Stimulated activated CD4-positive, alpha-beta T cell treated with anti-CD3 and anti-CD28 coated beads, Interleukin-15, amount 100 ng/mL, for 24 hours (primary cell): ENCODE data around the gene MLYCD.

ENCODE experiments used
- DNase-seq: peaks from one replicate; pipeline ENCODE4 v3.0.0-alpha.2; 2020

MLYCD gene

GRCh38 chr16:83972256-83973008 is 73.5 kb downstream of the MLYCD start:
- DNase-seq = no peak

GRCh38 chr16:83973077-83973476 is 74.2 kb downstream of the MLYCD start:
- no peak for DNase-seq

GRCh38 chr16:83973581-83974385 is 74.9 kb downstream of the MLYCD start:
- DNase-seq = no peak

- no peak for DNase-seq
These were observed 75.6 kb downstream of the MLYCD start for GRCh38 chr16:83974475-83974874.

- DNase-seq = no peak
These were observed 76.8 kb downstream of the MLYCD start for GRCh38 chr16:83975590-83976260.
